AG10803 (cell line): ENCODE data around the gene TBX4.

Source experiments
- DNase-seq: peaks from one replicate; pipeline ENCODE4 v3.0.0; 2010; ENCODE audit warnings: low read depth
- H3K4me3 ChIP-seq: 2 replicates; pipeline ENCODE4 v1.5.1; 2011; ENCODE audit warnings: mild to moderate bottlenecking, low read length, control low read depth
- TF ChIP-seq, protein P1 (sequence below): conservative IDR thresholded peaks from 2 replicates; pipeline ENCODE4 v1.5.1; 2011; ENCODE audit warnings: mild to moderate bottlenecking, low read length, control low read depth, inconsistent platforms

The TBX4 gene

DNA sequence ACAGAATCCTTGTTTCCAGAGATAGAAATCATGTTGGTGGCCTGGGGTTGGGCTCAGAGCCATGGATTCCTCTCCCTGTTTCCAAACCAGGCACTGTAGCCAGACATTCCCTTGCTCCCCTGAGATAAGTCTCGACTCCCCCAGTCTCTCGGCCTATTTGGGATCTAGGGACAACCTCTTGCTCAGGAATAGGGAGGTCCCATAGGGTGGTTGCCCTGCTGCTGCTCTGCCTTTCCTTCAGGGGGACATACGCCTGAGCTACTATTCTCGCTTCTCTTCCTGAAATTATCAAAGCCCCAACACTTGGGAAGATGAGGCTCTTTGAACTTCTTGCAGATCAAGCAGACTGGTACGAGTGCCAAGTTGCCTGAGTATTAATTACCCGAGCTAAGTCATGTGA lies 58.0 kb downstream of the TBX4 start:
- TF ChIP-seq, protein P1, sequence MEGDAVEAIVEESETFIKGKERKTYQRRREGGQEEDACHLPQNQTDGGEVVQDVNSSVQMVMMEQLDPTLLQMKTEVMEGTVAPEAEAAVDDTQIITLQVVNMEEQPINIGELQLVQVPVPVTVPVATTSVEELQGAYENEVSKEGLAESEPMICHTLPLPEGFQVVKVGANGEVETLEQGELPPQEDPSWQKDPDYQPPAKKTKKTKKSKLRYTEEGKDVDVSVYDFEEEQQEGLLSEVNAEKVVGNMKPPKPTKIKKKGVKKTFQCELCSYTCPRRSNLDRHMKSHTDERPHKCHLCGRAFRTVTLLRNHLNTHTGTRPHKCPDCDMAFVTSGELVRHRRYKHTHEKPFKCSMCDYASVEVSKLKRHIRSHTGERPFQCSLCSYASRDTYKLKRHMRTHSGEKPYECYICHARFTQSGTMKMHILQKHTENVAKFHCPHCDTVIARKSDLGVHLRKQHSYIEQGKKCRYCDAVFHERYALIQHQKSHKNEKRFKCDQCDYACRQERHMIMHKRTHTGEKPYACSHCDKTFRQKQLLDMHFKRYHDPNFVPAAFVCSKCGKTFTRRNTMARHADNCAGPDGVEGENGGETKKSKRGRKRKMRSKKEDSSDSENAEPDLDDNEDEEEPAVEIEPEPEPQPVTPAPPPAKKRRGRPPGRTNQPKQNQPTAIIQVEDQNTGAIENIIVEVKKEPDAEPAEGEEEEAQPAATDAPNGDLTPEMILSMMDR, result no peak
- DNase-seq, result no peak
- H3K4me3 ChIP-seq, result no peak overlapping the region

DNA sequence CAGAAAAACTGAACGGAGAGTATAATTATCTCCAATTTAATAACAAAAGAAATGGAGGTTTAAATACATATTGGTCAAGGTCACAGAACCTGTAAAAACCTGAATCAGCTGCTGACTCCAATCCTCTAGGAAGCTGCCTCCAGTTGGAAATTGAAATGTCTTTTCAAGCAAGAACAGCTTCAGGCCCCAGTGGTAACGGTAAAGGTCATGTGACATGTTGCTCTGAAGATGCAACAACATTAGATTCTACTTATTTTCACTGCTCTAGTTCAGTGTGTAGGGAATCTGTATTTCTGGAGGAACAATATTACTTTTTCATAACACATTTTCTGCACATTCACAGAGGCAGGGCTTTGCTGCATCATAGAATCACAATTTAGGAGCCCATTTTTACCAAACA lies 58.8 kb downstream of the TBX4 start:
- TF ChIP-seq, protein P1, result no peak
- no peak overlapping the region for H3K4me3 ChIP-seq
- no peak for DNase-seq

DNA sequence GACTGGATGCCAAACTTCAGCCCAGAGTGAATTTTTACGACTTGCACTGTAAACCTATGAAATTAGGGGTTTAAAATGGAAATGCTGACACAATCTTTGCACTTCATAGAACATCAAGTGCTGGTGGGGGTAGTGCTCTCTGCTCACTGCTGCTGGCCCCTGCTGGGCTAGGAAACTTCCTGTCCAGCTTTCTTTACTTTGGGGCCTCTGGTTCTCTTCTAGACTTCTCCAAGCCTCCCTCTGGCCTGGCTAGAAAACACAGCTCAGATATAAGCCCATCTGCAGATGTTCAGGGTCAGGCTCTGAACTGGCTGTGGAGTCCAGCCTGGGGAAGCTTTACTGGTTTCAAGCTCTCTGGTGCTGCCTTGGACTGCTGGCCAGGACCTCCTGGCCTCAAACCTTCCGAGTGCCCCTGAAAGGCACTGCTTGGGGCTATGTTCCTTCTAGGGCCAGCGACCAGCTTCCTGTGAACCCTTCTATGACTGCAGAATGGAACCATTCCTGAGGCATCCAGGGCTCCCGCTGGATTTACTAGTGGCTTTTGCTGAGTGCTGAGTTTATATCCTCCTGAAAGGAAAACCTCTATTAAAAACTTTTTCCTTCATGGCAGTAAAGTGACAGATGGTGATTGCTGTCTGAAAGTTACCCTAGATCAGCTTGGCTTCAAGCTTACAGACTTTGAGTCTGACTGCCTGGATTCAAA lies 59.4 kb downstream of the TBX4 start:
- DNase-seq, result no peak
- TF ChIP-seq, protein P1, result no peak
- no peak overlapping the region for H3K4me3 ChIP-seq

DNA sequence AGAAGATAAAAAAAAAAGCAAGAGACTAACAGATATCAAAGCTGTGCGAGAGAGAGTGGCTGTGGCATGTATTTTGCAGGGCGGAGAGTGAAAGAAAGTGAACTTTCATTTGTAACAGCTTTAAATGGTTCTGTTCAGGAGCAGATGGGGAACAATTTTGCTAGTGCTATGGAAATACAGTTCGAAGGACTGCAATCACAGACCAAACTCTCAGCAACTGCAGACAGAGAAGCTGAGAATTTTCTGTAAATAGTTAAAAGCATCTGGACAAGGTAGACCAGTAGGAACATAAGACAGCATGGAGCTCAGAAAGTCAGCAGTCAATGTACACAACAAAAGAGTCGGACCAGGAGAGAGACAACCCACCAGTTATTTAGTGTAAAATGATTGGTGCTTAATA lies 62.3 kb downstream of the TBX4 start:
- DNase-seq, result no peak
- TF ChIP-seq, protein P1, result no peak
- no peak overlapping the region for H3K4me3 ChIP-seq

DNA sequence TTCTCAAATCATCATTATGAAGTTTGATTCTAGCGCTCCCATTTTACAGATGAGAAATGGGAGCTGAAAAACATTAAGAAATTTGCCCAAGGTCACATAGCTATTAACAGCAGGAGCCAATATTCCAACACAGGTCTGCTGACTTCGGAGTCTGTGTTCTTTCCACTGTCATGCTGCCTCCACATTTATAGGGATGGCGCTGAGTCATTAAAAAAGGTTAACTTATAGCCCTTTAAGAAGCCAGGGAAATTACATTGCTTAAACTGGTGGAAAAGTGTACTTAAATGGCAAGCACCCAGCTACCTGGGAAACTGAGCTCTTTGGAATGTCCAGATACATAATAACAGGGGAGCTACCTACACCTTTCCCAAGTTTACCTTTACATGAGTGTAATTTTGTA lies 65.0 kb downstream of the TBX4 start:
- TF ChIP-seq, protein P1, result no peak
- DNase-seq, result no peak
- H3K4me3 ChIP-seq, result no peak overlapping the region

DNA sequence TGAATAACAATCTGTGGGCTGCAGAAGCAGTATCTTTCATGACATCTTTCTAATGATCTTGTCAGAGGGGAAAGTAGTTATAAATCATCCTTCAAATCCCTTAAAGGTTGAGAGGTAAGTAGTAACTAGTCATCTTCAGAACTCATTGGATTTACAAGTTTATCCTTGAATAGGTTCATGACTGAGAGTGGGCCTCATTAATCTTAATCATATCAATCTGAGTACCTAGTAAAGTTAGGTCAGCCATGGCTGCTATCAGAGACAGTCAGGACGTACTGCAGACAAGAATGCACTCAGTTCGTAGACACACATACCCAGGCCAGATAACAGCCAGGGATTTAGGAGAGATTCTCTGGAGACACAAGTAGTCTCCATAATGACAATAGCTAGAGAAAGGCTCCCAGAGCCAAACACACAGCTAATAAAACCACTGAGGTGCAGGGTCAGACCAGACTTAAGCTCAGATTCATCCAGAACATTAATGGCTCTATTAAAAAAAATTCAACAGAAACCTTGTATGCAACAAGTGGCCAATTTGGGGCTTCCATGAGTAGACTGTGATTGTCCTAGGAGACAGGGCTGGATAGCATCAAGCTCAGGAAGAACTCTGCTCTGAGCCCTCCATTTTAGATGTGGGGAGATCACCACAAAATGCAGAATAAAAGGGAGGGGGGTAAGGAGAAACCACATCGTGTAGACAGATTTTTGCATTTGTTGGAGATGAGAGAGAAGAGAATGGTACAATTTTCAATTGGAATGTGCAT lies 65.8 kb downstream of the TBX4 start:
- H3K4me3 ChIP-seq, result no peak overlapping the region
- DNase-seq, result no peak
- TF ChIP-seq, protein P1, result no peak

DNA sequence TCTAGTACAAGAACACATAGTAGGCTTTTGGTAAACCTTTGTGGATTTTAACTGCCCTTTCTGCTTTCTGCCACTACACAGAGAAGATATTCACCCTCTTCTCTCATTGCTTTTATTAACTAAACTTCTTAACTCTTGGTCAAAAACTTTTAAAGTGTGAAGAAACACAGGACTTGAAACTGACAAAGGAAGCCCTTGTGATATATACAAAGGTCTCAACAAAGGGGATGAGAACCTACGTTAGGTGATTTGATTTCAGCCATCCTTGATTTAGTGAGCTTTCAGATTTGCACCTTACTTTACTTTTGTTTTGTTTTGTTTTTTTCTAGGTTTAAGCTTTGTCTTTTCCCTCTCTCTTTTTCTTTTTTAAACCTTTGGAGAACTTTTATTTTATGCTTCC lies 66.9 kb downstream of the TBX4 start:
- no peak for DNase-seq
- no peak overlapping the region for H3K4me3 ChIP-seq
- TF ChIP-seq, protein P1, result no peak
